HS-27A (cell line): ENCODE measurements around the gene CYP17A1.
A peak's percentile ranks its signal among the peaks of the same experiment; 100 is the strongest.
"Not testable (repeated sequence)": the region's sequence is repeated elsewhere in the genome, so short reads cannot be mapped to it uniquely, and the experiment has no call there.

ENCODE experiments used
- DNase-seq: peaks from one replicate; pipeline ENCODE4 v3.0.0-alpha.2; 2012; ENCODE audit warnings: low read depth, missing footprints

The CYP17A1 gene

DNA sequence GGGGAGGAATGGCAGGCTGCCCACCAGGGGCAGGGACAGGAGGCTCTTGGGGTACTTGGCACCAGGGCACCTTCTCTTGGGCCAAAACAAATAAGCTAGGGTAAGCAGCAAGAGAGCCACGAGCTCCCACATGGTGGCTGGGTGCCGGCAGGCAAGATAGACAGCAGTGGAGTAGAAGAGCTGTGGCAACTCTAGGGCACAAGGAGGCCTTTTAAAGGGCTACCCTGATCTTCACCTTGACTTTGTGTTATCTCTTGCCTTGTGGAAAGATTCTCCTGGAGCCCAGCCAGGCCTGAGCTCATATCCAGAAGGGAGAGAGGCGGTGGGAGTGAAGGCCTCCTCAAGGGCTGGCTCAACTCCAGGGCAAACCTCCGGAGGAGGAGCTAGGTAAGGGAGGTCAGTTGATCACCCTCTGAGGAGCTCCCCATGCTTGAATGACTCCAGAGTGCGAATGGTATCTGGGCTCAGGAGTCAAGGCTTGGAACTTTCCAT, at the start of gene CYP17A1:
TSS of gene CYP17A1 (minus strand) at position 184 of the 492 bp plus-strand sequence. CDS start at position 132, 52 bp downstream.
- no peak for DNase-seq

DNA sequence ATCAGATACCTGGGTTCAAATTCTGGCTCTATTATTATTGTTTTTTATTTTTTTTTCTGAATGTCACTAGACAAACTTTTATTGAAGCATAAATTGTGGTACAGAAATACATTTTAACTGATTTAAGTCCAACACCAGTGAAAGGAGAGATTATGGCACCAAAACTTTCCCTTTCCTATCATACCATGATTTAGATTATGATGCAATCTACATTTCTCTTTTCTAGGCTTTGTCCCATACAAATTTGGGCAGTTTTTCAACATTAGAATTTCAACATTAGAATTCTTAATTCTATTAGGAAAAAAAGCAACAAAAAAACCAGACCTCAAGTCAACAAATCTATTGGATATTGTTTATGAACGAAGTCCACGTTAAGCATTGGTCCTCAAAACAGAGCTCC, 43.0 kb upstream of the CYP17A1 start:
- DNase-seq: no peak

GRCh38 chr10:102878629-102879028, 41.4 kb upstream of the CYP17A1 start:
- DNase-seq: no peak

- DNase-seq: no peak
Measured at GRCh38 chr10:102876747-102877153, 39.5 kb upstream of the CYP17A1 start.

DNA sequence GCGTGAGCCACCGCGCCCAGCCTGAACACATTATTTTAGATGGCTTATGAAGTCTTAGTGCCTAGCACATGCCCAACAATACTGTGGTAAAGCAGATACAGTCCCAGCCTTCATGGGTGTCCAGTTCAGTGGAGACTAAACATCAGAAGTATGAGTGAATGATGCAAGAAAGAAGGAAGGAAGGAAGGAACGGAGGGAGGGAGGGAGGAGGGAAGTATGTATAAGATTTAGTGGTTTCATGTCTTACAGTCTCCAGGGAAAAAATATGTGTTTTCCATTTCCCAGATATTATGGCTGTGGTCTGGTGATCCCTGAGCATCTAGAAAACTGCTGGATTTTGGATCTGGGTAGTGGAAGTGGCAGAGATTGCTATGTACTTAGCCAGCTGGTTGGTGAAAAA, 35.0 kb upstream of the CYP17A1 start:
- DNase-seq: no peak

GRCh38 chr10:102870221-102870620, 33.0 kb upstream of the CYP17A1 start:
- no peak for DNase-seq

DNA sequence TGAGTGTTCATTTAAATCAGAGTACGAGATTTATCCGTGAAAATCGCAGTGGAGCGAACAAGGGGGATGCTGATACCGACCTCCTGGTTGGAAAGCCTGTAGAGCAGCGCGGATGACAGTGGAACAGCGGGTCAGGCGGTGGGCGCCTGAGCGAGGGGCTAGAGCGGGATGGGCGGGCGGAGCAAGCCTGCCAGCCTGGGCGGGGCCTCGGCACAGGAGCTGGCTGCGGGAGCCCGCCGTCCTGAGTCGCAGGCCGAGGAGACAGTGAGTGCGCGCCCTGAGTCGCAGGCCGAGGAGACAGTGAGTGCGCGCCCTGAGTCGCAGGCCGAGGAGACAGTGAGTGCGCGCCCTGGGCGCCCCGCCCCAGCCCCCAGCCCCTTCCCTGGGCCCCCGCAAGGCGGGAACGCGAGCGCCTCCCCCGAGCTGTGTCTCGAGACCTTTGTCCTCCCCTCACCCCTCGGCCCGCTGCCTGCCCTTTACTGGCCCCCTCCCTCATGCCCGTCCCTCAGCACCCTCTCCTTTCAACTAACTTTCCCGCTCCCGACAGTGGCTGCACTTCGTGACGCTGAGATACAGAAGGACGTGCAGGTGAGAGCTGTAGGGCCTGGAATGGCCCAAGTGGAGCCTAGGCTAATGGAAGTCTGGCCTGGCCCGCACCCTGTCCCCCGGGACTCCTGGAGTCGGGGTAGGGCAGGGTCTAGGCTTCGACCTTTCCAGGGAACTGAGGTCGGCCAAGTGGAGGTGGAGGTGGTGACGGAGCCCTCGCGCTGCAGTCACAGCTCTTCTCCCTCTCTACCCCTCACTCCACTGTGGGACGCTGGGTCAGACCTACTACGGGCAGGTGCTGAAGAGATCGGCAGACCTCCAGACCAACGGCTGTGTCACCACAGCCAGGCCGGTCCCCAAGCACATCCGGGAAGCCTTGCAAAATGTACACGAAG, 32.3 kb upstream of the CYP17A1 start, which contains the start of gene AS3MT:
TSS of gene AS3MT (plus strand) at position 213 of the 941 bp plus-strand sequence. CDS start at position 336, 123 bp downstream.
- DNase-seq: no peak

DNA sequence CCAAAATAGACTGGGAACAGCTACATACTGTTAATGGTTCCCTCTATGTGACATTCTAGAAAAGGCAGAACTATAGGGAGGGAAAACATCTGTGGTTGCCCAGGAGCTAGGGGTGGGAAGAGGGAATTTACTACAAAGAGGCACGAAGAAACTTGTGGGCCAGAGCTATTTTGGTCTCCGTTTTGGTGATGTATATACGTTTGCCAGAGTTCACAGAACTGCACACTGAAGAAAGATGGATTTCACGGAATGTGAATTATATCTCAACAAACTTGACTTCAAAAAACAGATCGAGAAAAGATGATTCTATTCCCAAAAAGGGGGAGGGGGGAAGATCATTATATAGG, 31.7 kb upstream of the CYP17A1 start:
- no peak for DNase-seq

DNA sequence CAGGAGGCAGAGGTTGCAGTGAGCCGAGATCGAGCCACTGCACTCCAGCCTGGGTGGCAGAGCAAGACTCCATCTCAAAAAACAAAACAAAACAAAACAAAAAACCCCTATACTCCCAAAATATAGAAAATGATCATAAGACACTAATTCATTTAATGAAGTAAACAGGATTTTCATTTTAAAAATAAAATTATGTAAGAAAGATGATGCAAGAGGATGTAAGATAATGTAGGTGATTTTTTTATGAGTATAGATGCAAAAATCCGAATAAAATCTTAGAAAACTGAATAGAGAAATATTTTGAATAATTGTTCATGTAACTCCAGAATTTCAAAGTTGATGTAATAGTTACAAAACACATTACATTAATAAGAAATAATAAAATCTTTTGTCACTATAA, 28.4 kb upstream of the CYP17A1 start:
- DNase-seq: no peak

DNA sequence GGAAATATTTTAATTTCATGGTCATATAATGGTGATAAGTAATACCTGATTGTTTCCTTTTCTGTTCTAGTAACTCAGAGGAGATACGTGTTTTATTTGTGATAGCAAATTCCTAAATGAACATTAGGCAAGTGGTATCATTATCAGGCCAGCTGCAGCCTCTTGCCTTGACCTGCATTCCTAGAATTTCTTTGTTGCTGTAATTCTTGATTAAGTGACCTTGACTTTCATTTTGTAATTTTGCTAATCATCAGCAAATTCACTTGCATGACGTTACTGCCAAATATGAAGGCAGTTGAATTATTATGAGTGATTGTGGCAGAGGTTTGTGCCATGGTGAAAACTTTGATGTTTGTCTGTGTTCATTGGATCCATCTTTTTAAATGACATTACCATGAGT, 26.4 kb upstream of the CYP17A1 start:
- no peak for DNase-seq

GRCh38 chr10:102859911-102860310, 22.7 kb upstream of the CYP17A1 start:
- DNase-seq: no peak

DNA sequence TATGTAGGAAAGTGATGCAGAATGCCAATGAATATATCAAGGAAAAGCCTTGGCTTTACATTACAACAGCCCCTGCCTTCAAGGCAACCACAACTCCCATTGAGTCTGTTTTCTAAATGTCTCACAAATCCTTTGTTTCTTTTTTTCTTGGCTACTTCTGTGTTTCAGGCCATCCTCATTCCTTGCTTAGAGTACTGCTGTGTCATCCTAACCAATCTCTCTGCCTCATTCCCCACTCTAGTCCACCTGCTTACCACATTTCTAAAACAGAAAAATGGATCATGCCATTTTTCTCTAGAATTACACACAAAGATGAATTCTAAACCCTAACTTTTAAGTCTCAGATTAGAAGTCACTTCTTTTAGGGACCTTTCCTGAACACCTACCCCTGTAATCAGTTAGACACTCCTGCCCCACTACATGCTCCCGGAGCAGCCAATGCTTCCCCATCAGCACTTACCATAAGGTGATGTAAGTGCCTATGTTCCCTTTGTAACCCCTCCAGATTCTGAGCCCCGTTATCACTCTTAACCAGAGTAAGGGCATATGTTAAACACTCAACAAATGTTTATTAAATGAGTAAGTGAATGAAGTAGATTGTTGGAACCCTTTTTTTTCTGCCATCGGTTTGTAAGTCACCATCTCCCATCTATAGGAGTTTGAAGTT, 19.7 kb upstream of the CYP17A1 start:
- no peak for DNase-seq

- DNase-seq: peak; percentile 71
Measured at GRCh38 chr10:102855731-102856436, 18.7 kb upstream of the CYP17A1 start.

DNA sequence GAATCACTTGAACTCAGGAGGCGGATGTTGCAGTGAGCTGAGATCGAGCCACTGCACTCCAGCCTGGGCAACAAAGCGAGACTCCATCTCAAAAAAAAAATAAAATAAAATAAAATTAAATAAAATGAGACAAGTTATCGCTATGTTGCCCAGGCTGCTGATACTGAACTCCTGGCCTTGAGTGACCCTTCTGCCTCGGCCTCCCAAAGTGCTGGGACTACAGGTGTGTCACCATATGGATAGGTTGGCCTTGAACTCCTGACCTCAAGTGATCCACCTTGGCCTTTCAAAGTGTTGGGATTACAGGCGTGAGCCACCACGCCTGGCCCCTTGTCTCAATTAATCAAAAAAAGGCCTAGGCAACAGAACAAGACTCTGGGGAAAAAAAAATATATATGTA, 16.0 kb upstream of the CYP17A1 start:
- DNase-seq: not testable (repeated sequence)

GRCh38 chr10:102850025-102850518, 12.9 kb upstream of the CYP17A1 start:
- no peak for DNase-seq

- DNase-seq: no peak
Measured at GRCh38 chr10:102845352-102845902, 8.2 kb upstream of the CYP17A1 start.

DNA sequence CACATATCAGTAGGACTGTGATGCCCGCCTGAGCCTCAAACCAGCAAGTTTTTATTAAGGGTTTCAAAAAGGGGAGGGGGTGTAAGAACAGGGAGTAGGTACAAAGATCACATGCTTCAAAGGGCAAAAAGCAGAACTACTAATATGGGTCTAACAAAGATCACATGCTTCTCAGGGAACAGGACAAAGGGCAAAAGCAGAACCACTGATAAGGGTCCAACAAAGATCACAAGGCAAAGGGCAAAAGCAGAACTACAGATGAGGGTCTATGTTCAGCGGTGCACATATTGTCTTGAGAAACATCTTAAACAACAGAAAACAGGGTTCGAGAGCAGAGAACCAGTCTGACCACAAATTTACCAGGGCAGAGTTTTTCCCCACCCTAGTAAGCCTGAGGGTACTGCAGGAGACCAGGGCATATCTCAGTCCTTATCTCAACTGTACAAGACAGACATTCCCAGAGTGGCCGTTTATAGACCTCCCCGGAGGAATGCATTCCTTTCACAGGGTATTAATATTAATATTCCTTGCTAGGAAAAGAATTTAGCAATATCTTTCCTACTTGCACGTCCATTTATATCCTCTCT, 7.1 kb upstream of the CYP17A1 start:
- DNase-seq: not testable (repeated sequence)

GRCh38 chr10:102843139-102843538, 5.9 kb upstream of the CYP17A1 start:
- not testable (repeated sequence) for DNase-seq

DNA sequence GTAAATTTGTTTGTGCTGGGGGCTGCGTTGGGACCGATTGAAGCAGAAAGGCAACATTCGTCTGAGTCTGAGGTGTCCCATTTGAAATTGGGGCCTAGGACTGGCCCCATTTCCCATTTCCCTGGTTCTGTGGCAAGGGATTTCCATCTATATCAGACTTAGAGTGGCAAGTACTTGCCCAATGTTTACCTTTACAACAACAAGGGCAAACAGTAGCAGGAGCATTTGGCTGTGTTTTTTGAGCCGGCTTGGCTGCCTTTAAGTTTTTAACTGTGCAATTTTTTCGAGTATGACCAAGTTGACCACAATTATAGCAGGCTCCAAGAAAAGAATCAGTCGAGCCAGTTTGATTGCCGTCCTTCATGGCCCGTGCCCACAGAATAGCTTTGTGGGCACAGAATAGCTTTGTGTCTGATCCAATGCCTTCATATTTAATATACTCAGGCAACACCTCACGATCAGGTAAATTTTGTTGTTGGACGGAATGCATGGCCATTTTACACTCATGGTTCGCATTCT, 4.7 kb upstream of the CYP17A1 start:
- DNase-seq: no peak

DNA sequence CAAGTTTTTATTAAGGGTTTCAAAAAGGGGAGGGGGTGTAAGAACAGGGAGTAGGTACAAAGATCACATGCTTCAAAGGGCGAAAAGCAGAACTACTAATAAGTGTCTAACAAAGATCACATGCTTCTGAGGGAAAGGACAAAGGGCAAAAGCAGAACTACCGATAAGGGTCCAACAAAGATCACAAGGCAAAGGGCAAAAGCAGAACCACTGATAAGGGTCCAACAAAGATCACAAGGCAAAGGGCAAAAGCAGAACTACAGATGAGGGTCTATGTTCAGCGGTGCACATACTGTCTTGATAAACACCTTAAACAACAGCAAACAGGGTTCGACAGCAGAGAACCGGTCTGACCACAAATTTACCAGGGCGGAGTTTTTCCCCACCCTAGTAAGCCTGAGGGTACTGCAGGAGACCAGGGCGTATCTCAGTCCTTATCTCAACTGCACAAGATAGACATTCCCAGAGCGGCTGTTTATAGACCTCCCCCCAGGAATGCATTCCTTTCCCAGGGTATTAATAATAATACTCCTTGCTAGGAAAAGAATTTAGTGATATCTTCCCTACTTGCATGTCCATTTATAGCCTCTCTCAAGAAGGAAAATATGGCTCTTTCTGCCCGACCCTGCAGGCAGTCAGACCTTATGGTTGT, 1.2 kb upstream of the CYP17A1 start:
- DNase-seq: not testable (repeated sequence)
